SK-MEL-5 (cell line): ENCODE data around the gene COPZ2. TPM values are rescaled to one million over a fixed set of nuclear protein-coding genes. Genes with fewer than 3 reads are reported as not detected.
A peak's percentile ranks its signal among the peaks of the same experiment; 100 is the strongest.
"Not testable (repeated sequence)": the region's sequence is repeated elsewhere in the genome, so short reads cannot be mapped to it uniquely, and the experiment has no call there.

Experiments
- DNase-seq: peaks from one replicate; pipeline ENCODE4 v3.0.0-alpha.2; 2016; ENCODE audit warnings: low read depth, low spot score
- in situ Hi-C: cut with HindIII; loops from 2 replicates; pipeline ENCODE4 v1.10.0; 2016; ENCODE audit warnings: low sequenced_read_pairs, high pct_unique_total_duplicates, low pct_unique_long_range_greater_than_20kb
- total RNA-seq: library from RNA; depleted of rRNA; stranded (reverse); fragments of >200 nt; shearing (Covaris generic); gene quantifications from 2 replicates; pipeline ENCODE4 v1.2.3, GENCODE V29; 2014

The COPZ2 gene
- total RNA-seq, 1 experiment from 2014 or later: 9.3 TPM

GRCh38 chr17:48045316-48046001 is 7.9 kb upstream of the COPZ2 start:
- in situ Hi-C loops: no loop called here
- DNase-seq: no peak

DNA sequence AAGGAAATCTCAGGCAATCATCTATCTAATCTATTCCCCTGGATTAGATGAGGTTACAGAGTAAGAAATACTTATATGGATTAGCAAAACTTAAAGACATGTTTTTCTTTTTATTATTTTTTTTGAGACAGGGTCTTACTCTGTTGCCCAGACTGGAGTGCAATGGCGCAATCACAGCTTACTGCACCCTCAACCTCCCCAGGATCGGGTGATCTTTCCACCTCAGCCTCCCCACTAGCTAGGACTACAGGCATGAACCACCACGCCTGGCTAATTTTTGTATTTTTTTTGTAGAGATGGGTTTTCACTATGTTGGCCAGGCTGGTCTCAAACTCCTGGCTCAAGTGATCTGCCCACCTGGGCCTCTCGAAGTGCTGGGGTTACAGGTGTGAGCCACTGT is 7.3 kb upstream of the COPZ2 start:
- in situ Hi-C loops: no loop called here
- DNase-seq: no peak

DNA sequence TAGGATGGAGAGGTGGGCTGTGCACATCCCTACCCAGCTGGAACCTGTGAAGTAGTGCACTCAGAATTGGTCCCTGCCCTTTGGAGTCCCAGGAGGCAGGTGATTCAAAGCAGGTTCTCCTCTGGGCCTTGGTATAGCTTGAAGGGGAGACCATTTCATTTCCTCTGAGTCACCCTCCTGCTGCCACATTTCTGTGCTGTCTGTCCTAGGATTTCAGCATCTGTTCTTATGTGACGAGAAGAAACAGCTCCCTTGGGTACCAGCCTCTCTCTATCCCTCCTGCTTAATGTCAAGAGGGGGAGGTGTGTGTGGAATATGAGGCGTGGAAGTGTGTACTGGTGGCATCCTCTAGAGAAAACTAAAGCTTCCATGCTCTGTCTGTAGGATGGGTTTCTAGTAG is 5.6 kb upstream of the COPZ2 start:
- in situ Hi-C loops: no loop called here
- peak; percentile 53 for DNase-seq

GRCh38 chr17:48038687-48039086 is 1.1 kb upstream of the COPZ2 start:
- DNase-seq: no peak
- in situ Hi-C loops: no loop called here

- no peak for DNase-seq
- in situ Hi-C loops: no loop called here
These were observed 284 bp upstream of the COPZ2 start for GRCh38 chr17:48037838-48038323.

DNA sequence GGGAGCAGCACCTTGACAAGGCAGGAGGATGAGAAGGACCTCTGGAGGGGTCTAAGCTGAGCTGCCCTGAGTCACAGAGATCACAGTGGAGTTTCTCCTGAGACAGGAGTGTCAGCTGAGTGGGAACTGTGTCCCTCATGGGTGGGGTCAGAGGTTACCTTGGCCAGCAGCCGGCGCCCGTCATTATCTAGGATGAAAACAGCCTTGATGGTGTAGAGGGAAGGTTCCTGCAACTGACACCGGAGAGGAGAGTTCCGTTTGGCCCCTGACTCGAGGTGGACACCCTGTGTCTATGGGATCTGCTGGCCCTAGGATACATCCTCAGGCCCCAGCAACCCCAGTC is 933 bp downstream of the COPZ2 start:
- in situ Hi-C loops: no loop called here
- DNase-seq: no peak

DNA sequence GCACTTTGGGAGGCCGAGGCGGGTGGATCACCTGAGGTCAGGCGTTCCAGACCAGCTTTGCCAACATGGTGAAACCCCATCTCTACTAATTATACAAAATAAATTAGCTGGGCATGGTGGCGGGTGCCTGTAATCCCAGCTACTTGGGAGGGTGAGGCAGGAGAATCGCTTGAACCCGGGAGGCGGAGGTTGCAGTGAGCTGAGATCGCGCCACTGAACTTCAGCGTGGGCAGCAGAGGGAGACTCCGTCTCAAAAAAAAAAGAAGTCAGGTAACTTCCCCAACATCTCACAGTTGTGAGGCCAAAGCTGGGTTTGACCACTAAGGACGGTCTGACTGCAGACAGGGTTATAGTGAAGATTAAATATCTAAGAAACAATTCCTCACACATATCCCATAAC is 2.9 kb downstream of the COPZ2 start:
- in situ Hi-C loops, DNase-seq: not testable (repeated sequence)

DNA sequence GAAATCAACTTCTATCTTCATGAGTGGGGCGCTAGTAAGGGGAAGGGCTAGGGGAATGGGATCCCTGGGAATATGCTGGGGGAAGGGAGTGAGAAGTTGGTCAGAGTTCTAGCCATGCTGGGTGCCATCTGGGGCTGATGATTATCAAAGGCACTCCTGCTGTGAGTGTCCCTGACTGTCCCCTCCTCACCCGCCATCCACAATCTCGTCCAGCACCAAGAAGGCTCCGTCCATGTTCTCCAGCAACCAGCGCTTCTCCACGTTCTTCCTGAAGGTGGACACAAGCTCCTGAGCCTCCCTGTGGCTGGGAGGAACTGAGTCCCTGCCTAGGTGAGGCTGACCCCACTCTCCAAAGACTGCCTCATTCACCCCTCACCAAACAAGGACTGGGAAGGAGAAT is 5.6 kb downstream of the COPZ2 start:
- no peak for DNase-seq
- in situ Hi-C loops: no loop called here

GRCh38 chr17:48030531-48030930 is 7.1 kb downstream of the COPZ2 start:
- DNase-seq: no peak
- in situ Hi-C loops: no loop called here

- no peak for DNase-seq
- in situ Hi-C loops: no loop called here
These were observed 8.9 kb downstream of the COPZ2 start for GRCh38 chr17:48028736-48029135.

GRCh38 chr17:48027322-48027981 is 10.1 kb downstream of the COPZ2 start:
- in situ Hi-C loops: no loop called here
- DNase-seq: no peak

DNA sequence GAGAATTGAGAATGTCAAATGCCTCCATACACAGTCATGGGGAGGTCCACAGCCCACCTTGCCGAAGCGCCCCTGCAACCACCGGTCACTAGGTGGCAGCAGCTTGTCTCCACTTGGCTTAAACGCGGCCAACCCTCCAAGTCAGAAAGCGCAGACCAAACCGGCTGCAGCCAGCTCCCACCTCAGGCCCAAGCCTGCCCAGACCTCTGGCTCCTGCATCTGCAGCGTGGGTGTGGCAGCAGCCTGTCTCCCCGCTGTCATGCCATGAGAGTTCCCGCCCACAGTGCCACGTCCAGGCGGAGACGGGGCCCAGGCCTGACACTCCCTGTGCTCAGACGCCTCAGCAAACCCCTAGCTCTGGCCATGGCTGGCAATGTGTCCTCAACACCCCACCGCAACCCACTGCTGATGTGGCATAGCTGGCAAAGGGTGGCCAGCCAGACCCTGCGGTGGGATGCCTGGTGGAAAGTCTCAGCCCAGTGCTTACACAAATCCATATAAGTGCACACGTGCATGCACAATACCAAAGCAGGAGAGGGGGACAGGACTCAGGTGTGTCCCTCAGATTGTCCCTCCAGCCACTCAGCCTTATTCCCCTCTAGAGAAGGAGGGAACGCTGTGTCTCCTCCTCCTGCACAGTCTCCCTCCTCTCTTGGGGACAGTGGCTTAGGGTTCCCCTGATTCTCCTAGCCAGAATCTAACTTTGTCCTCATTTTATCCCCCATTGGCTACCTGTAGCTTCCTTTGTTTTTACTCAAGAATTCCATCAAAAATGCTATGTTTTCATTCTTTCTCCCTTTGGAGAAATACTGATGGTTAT is 10.9 kb downstream of the COPZ2 start:
- DNase-seq: peak; percentile 87
- in situ Hi-C loops: no loop called here

DNA sequence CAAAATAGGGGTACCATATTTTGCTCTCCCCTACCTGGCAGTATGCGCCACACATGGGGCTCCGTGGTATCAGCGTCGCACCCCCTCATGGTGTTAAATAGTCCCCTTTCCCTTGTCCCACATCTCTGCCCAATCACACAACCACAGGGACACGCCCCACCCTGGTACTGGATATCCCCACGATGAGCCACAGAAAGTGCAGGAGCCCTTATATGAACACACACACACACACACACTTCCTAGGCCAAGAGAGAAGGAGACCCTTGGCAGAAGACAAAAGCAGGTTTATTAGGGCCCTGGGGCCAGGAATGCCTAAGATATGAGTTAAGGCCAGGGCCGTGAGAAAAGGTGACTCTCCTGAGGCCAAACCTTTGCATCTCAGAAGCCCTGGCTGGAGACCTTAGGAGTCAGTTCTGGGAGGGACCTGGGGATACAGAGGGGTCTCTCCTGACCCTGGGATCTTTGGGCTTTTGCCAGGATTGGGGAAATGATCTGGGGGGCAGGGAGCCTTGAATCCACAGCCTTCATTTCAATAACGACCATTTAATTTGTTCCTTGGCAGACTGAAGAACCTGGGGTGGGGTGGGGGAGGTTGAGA is 11.6 kb downstream of the COPZ2 start:
- no peak for DNase-seq
- in situ Hi-C loops: no loop called here

DNA sequence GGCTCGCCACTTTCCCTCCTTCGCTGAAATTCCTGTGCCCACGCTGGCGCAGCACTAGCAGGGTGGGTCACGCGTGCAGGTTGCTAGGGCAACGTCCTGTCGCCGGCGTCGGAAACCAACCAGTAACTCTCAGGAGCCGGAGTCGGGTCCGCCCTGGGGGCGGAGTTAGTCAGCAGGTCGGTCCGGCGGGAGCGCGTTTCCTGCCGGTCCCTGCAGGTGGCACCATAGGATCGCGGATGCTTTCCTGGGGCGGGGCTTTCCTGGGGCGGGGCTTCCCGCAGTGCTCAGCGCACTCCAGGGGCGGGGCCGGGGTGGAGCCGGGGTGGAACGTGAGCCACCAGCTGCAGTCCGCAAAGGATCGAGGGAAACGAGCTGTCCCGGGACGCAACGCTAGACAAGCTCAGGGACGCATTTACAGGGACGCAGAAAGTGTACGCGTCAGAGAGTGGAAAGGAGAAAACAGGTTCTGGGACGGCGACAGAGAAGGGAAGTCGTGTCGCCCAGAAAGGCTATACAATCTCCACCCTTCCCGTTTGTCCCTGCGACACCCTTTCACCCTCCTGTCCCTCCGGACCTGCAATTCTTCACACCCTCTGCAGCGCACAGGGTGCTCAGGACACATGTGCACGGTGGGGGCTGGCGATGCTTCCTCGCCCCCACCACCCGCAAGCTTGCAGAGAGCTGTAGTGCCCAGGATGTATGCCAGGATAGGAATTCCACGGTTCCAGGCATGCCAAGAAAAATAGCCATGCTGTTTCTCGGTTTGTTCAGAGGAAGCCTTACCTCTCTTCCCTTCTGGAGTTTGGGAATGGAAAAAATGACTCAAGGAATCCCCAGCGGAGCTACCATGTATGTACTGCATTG is 12.3 kb downstream of the COPZ2 start:
- in situ Hi-C loops: no loop called here
- peak; percentile 97 for DNase-seq

DNA sequence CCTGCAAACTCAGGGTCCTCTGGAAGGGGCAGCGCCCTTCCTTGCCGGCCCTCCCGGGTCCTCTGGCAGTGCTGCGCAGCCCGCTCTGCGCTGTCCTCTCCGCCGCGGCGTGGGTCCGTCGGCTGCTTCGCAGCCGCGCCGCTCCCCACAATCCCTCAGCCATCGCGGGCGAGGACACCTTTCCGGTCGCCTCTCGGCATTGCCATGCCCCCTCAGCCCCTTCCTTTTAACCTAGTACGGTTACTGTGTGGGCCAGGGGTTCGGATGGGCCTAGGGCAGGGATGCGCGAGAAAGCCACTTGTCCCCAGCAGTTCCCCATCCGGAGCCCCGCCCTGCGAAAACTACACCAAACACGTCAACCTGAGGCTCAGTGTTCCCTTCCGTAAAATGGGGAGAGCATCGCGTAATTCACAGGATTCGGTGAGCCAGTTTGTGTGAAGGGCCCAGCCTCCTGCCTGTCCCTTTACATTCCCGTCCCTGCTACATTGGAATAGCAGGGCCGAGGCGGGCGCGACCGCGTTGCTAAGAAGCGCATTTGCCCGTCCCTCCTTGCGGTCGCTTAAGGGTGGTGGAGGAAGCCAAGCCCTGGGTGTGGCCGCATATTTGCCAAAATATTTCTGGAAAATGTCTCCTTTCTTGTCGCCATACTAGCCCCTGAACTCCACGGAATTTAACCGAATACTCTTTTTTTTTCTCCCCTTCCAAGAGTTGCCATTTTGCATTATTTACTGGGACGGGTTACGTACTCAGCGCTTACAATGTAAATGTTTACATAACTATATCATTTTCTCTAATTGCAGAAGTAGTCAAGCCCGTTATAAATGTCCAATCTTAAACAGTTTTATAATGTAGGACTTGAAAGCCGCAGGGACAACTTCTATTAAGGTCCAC is 13.2 kb downstream of the COPZ2 start:
- in situ Hi-C loops: no loop called here
- no peak for DNase-seq

- DNase-seq: no peak
- in situ Hi-C loops: no loop called here
These were observed 14.0 kb downstream of the COPZ2 start for GRCh38 chr17:48023400-48024148.
